IMR-90 (cell line): ENCODE data around the gene IFRD2. TPM values are rescaled to one million over a fixed set of nuclear protein-coding genes. Genes with fewer than 3 reads are reported as not detected.

ENCODE experiments used
- ATAC-seq: fragments of 200-7000 bp; cut with Tn5 transposase; 2 replicates; pipeline ENCODE4 v1.9.1; 2020; ENCODE audit warnings: low read depth, mild to moderate bottlenecking, moderate library complexity
- BruUV-seq: library from RNA; stranded (reverse); fragments of 400-500 nt; replicated peaks from 2 replicates; lab custom pipeline; 2021; lab: Mats Ljungman, UMichigan
- CTCF ChIA-PET: fragments of 300-600 bp; formaldehyde crosslinking; extraction: SDS; loops from one replicate; lab custom pipeline; 2021; ENCODE audit warnings: antibody characterized with exemption; lab: Yijun Ruan, JAX
- POLR2A ChIA-PET: fragments of 300-600 bp; sonication (Branson Sonifier 250); formaldehyde crosslinking; loops from one replicate; lab custom pipeline; 2022; ENCODE audit warnings: antibody characterized with exemption; ENCODE audit not compliant: unreplicated experiment; lab: Charles Lee
- DNase-seq: peaks from one replicate; pipeline ENCODE4 v3.0.0; 2013
- H2AFZ ChIP-seq: replicated peaks from 2 replicates; pipeline ENCODE3; 2013; ENCODE audit warnings: low read length, mild to moderate bottlenecking; ENCODE audit not compliant: poor library complexity
- H2AK5ac ChIP-seq: 2 replicates; pipeline ENCODE4 v1.6.1; 2013; ENCODE audit warnings: low read depth, low read length, inconsistent platforms
- H2AK9ac ChIP-seq: replicated peaks from 2 replicates; pipeline ENCODE3; 2013; ENCODE audit warnings: mild to moderate bottlenecking, low read depth, low read length, moderate library complexity; ENCODE audit not compliant: poor library complexity
- H2BK120ac ChIP-seq: 2 replicates; pipeline ENCODE4 v1.6.1; 2013; ENCODE audit warnings: low read depth, low read length, inconsistent platforms
- H2BK15ac ChIP-seq: 3 replicates; pipeline ENCODE4 v1.6.1; 2013; ENCODE audit warnings: low read depth, low read length, inconsistent platforms
- H2BK20ac ChIP-seq: 2 replicates; pipeline ENCODE4 v1.6.1; 2013; ENCODE audit warnings: low read depth, mild to moderate bottlenecking, inconsistent platforms, low read length, moderate library complexity
- H2BK5ac ChIP-seq: 2 replicates; pipeline ENCODE4 v1.6.1; 2013; ENCODE audit warnings: mild to moderate bottlenecking, low read depth, low read length, inconsistent platforms; ENCODE audit not compliant: poor library complexity, severe bottlenecking
- H3K14ac ChIP-seq: replicated peaks from 2 replicates; pipeline ENCODE4 v1.6.1; 2013; ENCODE audit warnings: low read depth, low read length, inconsistent platforms
- H3K18ac ChIP-seq: 2 replicates; pipeline ENCODE4 v1.6.1; 2013; ENCODE audit warnings: low read depth, low read length, control low read depth
- H3K23ac ChIP-seq: 2 replicates; pipeline ENCODE4 v1.6.1; 2013; ENCODE audit warnings: low read depth, low read length, inconsistent platforms
- H3K27ac ChIP-seq: 2 replicates; pipeline ENCODE4 v1.5.1; 2013; ENCODE audit warnings: mild to moderate bottlenecking, control low read depth, low read length; ENCODE audit not compliant: insufficient read depth
- H3K27me3 ChIP-seq: 2 replicates; pipeline ENCODE4 v1.6.1; 2013; ENCODE audit warnings: low read length; ENCODE audit not compliant: control insufficient read depth, insufficient read depth
- H3K36me3 ChIP-seq: 2 replicates; pipeline ENCODE4 v1.6.1; 2013; ENCODE audit warnings: low read length, mixed read lengths; ENCODE audit not compliant: control insufficient read depth, insufficient read depth
- H3K4ac ChIP-seq: 2 replicates; pipeline ENCODE4 v1.6.1; 2013; ENCODE audit warnings: low read depth, low read length, inconsistent platforms
- H3K4me1 ChIP-seq: 2 replicates; pipeline ENCODE4 v1.6.1; 2013; ENCODE audit warnings: low read length, mixed read lengths; ENCODE audit not compliant: control insufficient read depth, insufficient read depth
- H3K4me2 ChIP-seq: 2 replicates; pipeline ENCODE4 v1.6.1; 2013; ENCODE audit warnings: low read depth, mild to moderate bottlenecking, control low read depth, low read length, moderate library complexity
- H3K4me3 ChIP-seq: 2 replicates; pipeline ENCODE4 v1.5.1; 2013; ENCODE audit warnings: low read depth, mild to moderate bottlenecking, control low read depth, low read length, moderate library complexity; ENCODE audit not compliant: insufficient read depth
- H3K56ac ChIP-seq: 2 replicates; pipeline ENCODE4 v1.6.1; 2013; ENCODE audit warnings: low read length, inconsistent platforms; ENCODE audit not compliant: insufficient read depth; ENCODE audit errors: extremely low read depth
- H3K79me1 ChIP-seq, 2 experiments: 2 replicates each; pipeline ENCODE4 v1.6.1; 2013; ENCODE audit warnings: low read length in 2 of 2, inconsistent platforms in 1 of 2, low read depth in 1 of 2
- H3K9ac ChIP-seq: 2 replicates; pipeline ENCODE4 v1.6.1; 2013; ENCODE audit warnings: low read depth, low read length, control low read depth
- H3K9me1 ChIP-seq: 2 replicates; pipeline ENCODE4 v1.6.1; 2013; ENCODE audit warnings: low read length, inconsistent platforms; ENCODE audit not compliant: insufficient read depth
- H3K9me3 ChIP-seq: 2 replicates; pipeline ENCODE4 v1.6.1; 2013; ENCODE audit warnings: low read length; ENCODE audit not compliant: control insufficient read depth, insufficient read depth
- H4K20me1 ChIP-seq: 2 replicates; pipeline ENCODE4 v1.6.1; 2013; ENCODE audit warnings: low read length, inconsistent platforms; ENCODE audit not compliant: insufficient read depth
- H4K5ac ChIP-seq: 2 replicates; pipeline ENCODE4 v1.6.1; 2013; ENCODE audit warnings: mild to moderate bottlenecking, low read depth, low read length, control low read depth
- H4K8ac ChIP-seq, 2 experiments: 2 replicates each; pipeline ENCODE4 v1.6.1; 2013; ENCODE audit warnings: low read depth in 2 of 2, low read length in 2 of 2, control low read depth in 1 of 2, inconsistent platforms in 1 of 2
- H4K91ac ChIP-seq: 2 replicates; pipeline ENCODE4 v1.6.1; 2013; ENCODE audit warnings: low read depth, low read length, inconsistent platforms; ENCODE audit not compliant: insufficient read depth
- BHLHE40 ChIP-seq: fragments of 150-350 bp; IDR thresholded peaks from 2 replicates; pipeline ENCODE4 v1.6.1; 2016; ENCODE audit warnings: mild to moderate bottlenecking, low read depth, low read length
- CEBPB ChIP-seq: IDR thresholded peaks from 2 replicates; pipeline ENCODE4 v1.6.1; 2012; ENCODE audit warnings: low read depth, low read length, improper control_type of control experiment
- CHD1 ChIP-seq: IDR thresholded peaks from 2 replicates; pipeline ENCODE4 v1.6.1; 2012; ENCODE audit warnings: low read depth, low read length, improper control_type of control experiment
- FOS ChIP-seq: fragments of 150-350 bp; IDR thresholded peaks from 2 replicates; pipeline ENCODE4 v1.6.1; 2016; ENCODE audit warnings: low read depth, low read length
- MAFK ChIP-seq: IDR thresholded peaks from 2 replicates; pipeline ENCODE4 v1.6.1; 2012; ENCODE audit warnings: low read depth, low read length, improper control_type of control experiment
- MAZ ChIP-seq: IDR thresholded peaks from 2 replicates; pipeline ENCODE4 v1.6.1; 2012; ENCODE audit warnings: low read depth, mild to moderate bottlenecking, low read length, improper control_type of control experiment, moderate library complexity, borderline replicate concordance
- MXI1 ChIP-seq: IDR thresholded peaks from 2 replicates; pipeline ENCODE4 v1.6.1; 2012; ENCODE audit warnings: low read depth, mild to moderate bottlenecking, low read length, moderate library complexity, borderline replicate concordance
- NFE2L2 ChIP-seq: fragments of 150-350 bp; IDR thresholded peaks from 2 replicates; pipeline ENCODE4 v1.6.1; 2016; ENCODE audit warnings: low read depth, mild to moderate bottlenecking, low read length
- POLR2A ChIP-seq: IDR thresholded peaks from 2 replicates; pipeline ENCODE4 v1.6.1; 2012; ENCODE audit warnings: mild to moderate bottlenecking, low read depth, low read length
- RAD21 ChIP-seq: IDR thresholded peaks from 2 replicates; pipeline ENCODE4 v1.6.1; 2012; ENCODE audit warnings: low read length, improper control_type of control experiment
- RCOR1 ChIP-seq: IDR thresholded peaks from 2 replicates; pipeline ENCODE4 v1.6.1; 2012; ENCODE audit warnings: mild to moderate bottlenecking, low read length, improper control_type of control experiment; ENCODE audit not compliant: insufficient replicate concordance
- RFX5 ChIP-seq: IDR thresholded peaks from 2 replicates; pipeline ENCODE4 v1.8.0; 2012; ENCODE audit warnings: low read depth, mild to moderate bottlenecking, low read length, moderate library complexity
- SMC3 ChIP-seq: fragments of 150-350 bp; IDR thresholded peaks from 2 replicates; pipeline ENCODE4 v1.6.1; 2016; ENCODE audit warnings: low read depth, mild to moderate bottlenecking, antibody characterized with exemption, low read length, moderate library complexity
- WGBS, 2 experiments: methylation state at CpG; one replicate each; pipeline versions ENCODE4 v1.1.5 to v1.1.7; 2013; ENCODE audit warnings: missing lambda C conversion rate in 2 of 2; ENCODE audit not compliant: insufficient read length in 1 of 2; ENCODE audit errors: extremely low coverage in 2 of 2; 5-methylcytosine and 5-hydroxymethylcytosine counted together
- dilution Hi-C: fragments of 300-500 bp; cut with HindIII; formaldehyde crosslinking; loops from one replicate; pipeline ENCODE4 v1.14.3; 2018; ENCODE audit warnings: low sequenced_read_pairs; ENCODE audit not compliant: unreplicated experiment
- in situ Hi-C: fragments of 300-500 bp; cut with MboI; formaldehyde crosslinking; loops from 3 replicates; pipeline ENCODE4 v1.14.3; 2019; ENCODE audit warnings: low sequenced_read_pairs, inconsistent platforms, mixed read lengths
- intact Hi-C: fragments of 100-400 bp; cut with micrococcal nuclease; formaldehyde crosslinking; loops from 2 replicates; pipeline ENCODE4 v1.10.0; 2022
- polyA plus RNA-seq, 3 experiments: library from polyadenylated mRNA; depleted of rRNA; stranded (reverse); fragments of >200 nt; gene quantifications; 2 replicates each; pipeline ENCODE4 v1.2.3, GENCODE V29; 2012; ENCODE audit warnings: low replicate concordance in 1 of 3
- total RNA-seq: library from RNA; depleted of rRNA; stranded (reverse); fragments of >200 nt; gene quantifications from 2 replicates; pipeline ENCODE4 v1.2.3, GENCODE V29; 2012
- TF ChIP-seq, protein P1 (sequence below): fragments of 150-350 bp; IDR thresholded peaks from 2 replicates; pipeline ENCODE4 v1.6.1; 2016; ENCODE audit warnings: low read depth, mild to moderate bottlenecking, low read length, moderate library complexity, borderline replicate concordance
- TF ChIP-seq, protein P2 (sequence below): fragments of 150-350 bp; IDR thresholded peaks from 2 replicates; pipeline ENCODE4 v1.6.1; 2017; ENCODE audit warnings: mild to moderate bottlenecking, antibody characterized with exemption, low read length, low read depth
- TF ChIP-seq, protein P3 (sequence below): conservative IDR thresholded peaks from 2 replicates; pipeline ENCODE4 v1.5.1; 2012; ENCODE audit warnings: mild to moderate bottlenecking, low read depth, low read length, improper control_type of control experiment

IFRD2 gene
- total and polyA plus RNA-seq, 2 of the 4 experiments (the other 2 are of a cell fraction) = 52.7 to 79.1 TPM

- Histone ChIP-seq H3K4ac (peak overlapping the region; percentile 66), H4K5ac (peak overlapping the region; percentile 95), H4K20me1 (peaks cover 8% of the 10 kb centered on the region; the same call in 1 of the 2 replicates), H3K9ac (peak overlapping the region; percentile 16), H2AFZ (peak overlapping the region; percentile 95), H3K23ac (peak overlapping the region; percentile 35; the same call in 1 of the 2 replicates), H2BK20ac (no peak overlapping the region), H4K8ac (peak overlapping the region; percentile 87 to 96; a peak in 2 of 4 replicates), H3K27ac (peak overlapping the region; percentile 98), H3K9me1 (peaks cover 12% of the 10 kb centered on the region), H3K56ac (no peak overlapping the region), H3K4me2 (peak overlapping the region; percentile 67), H3K4me1 (peaks cover 25% of the 10 kb centered on the region), H4K91ac (peak overlapping the region; percentile 58; the same call in 1 of the 2 replicates), H2BK120ac (no peak overlapping the region), H3K14ac (no peak overlapping the region), H3K36me3 (peaks cover 31% of the 10 kb centered on the region), H2BK15ac (no peak overlapping the region), H2BK5ac (peak overlapping the region; percentile 53), H3K79me1 (peaks cover 31 to 57% of the 10 kb centered on the region in 2 experiments), H3K9me3 (no peaks in the 10 kb centered on the region), H3K4me3 (peak overlapping the region; percentile 58), H2AK9ac (peak overlapping the region; percentile 93), H2AK5ac (peak overlapping the region; percentile 87; the same call in 1 of the 2 replicates), H3K27me3 (no peaks in the 10 kb centered on the region), H3K18ac (no peak overlapping the region)
- TF ChIP-seq POLR2A = no peak
- TF ChIP-seq SMC3 = no peak
- TF ChIP-seq, protein P1, sequence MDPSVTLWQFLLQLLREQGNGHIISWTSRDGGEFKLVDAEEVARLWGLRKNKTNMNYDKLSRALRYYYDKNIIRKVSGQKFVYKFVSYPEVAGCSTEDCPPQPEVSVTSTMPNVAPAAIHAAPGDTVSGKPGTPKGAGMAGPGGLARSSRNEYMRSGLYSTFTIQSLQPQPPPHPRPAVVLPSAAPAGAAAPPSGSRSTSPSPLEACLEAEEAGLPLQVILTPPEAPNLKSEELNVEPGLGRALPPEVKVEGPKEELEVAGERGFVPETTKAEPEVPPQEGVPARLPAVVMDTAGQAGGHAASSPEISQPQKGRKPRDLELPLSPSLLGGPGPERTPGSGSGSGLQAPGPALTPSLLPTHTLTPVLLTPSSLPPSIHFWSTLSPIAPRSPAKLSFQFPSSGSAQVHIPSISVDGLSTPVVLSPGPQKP = no peak
- TF ChIP-seq MAFK = no peak
- no peak for TF ChIP-seq MAZ
- no peak for TF ChIP-seq CEBPB
- TF ChIP-seq, protein P2, sequence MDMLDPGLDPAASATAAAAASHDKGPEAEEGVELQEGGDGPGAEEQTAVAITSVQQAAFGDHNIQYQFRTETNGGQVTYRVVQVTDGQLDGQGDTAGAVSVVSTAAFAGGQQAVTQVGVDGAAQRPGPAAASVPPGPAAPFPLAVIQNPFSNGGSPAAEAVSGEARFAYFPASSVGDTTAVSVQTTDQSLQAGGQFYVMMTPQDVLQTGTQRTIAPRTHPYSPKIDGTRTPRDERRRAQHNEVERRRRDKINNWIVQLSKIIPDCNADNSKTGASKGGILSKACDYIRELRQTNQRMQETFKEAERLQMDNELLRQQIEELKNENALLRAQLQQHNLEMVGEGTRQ = no peak
- no peak for TF ChIP-seq CHD1
- no peak for TF ChIP-seq FOS
- no peak for TF ChIP-seq NFE2L2
- TF ChIP-seq, protein P3, sequence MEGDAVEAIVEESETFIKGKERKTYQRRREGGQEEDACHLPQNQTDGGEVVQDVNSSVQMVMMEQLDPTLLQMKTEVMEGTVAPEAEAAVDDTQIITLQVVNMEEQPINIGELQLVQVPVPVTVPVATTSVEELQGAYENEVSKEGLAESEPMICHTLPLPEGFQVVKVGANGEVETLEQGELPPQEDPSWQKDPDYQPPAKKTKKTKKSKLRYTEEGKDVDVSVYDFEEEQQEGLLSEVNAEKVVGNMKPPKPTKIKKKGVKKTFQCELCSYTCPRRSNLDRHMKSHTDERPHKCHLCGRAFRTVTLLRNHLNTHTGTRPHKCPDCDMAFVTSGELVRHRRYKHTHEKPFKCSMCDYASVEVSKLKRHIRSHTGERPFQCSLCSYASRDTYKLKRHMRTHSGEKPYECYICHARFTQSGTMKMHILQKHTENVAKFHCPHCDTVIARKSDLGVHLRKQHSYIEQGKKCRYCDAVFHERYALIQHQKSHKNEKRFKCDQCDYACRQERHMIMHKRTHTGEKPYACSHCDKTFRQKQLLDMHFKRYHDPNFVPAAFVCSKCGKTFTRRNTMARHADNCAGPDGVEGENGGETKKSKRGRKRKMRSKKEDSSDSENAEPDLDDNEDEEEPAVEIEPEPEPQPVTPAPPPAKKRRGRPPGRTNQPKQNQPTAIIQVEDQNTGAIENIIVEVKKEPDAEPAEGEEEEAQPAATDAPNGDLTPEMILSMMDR = no peak
- no peak for TF ChIP-seq RFX5
- TF ChIP-seq RAD21 = no peak
- no peak for TF ChIP-seq BHLHE40
- TF ChIP-seq RCOR1 = no peak
- no peak for TF ChIP-seq MXI1
- DNase-seq = no peak
- CTCF ChIA-PET = no interaction called here
- WGBS, 2 experiments = 31% methylated on average over 4 of the region's 14 CpGs; no CpG with 5 or more reads in 1 of the 2 experiments
- BruUV-seq = no TSS peak
- in situ Hi-C loops = no loop called here
- intact Hi-C loops = loop anchor here (5.0 kb wide), 1 partner anchor 60 kb away; no protein-coding TSS in a partner anchor
- POLR2A ChIA-PET = no interaction called here
- ATAC-seq = no peak
- dilution Hi-C loops = no loop called here
Measured at GRCh38 chr3:50322115-50322385, 29.8 kb upstream of the IFRD2 start.
